GM18867 (cell line): Measurements from ENCODE around the gene TEX19.
A peak's percentile ranks its signal among the peaks of the same experiment; 100 is the strongest.

Source experiments
- ATAC-seq: cut with Tn5 transposase; IDR thresholded peaks from one replicate; pipeline ENCODE4 v1.9.1; 2021; ENCODE audit warnings: mild to moderate bottlenecking, moderate library complexity; ENCODE audit not compliant: unreplicated experiment

TEX19 gene

GRCh38 chr17:82386881-82387704 is 28.0 kb downstream of the TEX19 start:
- no peak for ATAC-seq

DNA sequence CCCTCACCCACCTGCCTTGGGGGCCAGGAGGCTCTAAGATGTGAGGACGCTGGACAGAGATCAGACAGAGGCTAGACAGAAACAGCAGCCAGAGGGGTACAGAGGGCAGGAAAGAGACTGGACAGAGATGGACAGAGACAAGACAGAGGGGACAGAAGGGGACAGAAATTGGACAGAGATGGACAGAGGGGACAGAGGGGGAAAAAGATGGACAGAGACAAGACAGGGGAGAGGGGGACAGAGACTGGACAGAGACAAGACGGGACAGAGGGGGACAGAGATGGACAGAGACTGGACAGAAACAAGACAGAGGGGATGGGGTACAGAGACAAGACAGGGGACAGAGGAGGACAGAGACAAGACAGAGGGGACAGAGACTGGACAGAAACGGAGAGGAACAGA is 28.7 kb downstream of the TEX19 start:
- no peak for ATAC-seq

- no peak for ATAC-seq
Measured at GRCh38 chr17:82388223-82388921, 29.3 kb downstream of the TEX19 start.

DNA sequence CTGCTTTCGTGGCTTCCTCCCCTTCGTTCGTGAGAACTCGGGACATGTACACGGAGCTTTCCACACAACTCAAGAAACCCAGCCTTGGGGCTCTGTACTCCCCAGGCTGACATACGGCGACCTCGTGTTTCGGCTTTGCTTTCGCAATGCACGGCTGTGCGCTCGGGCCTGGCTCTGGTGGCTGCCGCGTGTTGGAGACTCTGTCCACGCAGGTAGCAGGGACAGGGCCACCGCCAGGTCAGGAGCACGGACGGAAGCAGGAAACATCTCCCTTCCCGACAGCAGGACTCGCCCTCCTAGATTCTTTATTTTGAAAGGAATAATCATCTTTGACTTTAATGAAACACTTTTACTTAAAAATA is 29.9 kb downstream of the TEX19 start:
- ATAC-seq: no peak

DNA sequence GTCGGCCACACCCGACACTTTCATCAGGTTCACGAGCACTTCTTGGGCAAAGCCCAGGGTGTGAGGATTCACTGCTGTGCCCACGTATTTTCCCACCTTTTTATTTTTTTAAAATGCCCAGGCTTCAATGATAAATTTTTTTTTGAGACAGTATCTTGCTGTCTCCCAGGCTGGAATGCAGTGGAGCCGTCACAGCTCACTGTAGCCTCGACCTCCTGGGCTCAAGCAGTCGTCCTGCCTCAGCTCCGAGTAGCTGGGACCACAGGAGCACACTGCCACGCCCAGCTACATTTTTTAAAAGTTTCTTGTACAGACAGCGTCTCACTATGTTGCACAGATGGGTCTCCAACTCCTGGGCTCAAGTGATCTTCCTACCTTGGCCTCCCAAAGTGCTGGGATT is 30.3 kb downstream of the TEX19 start:
- no peak for ATAC-seq

GRCh38 chr17:82390015-82390859 is 31.2 kb downstream of the TEX19 start:
- ATAC-seq: no peak

- ATAC-seq: no peak
Measured at GRCh38 chr17:82390860-82391435, 31.9 kb downstream of the TEX19 start.

- no peak for ATAC-seq
Measured at GRCh38 chr17:82391496-82392066, 32.5 kb downstream of the TEX19 start.

DNA sequence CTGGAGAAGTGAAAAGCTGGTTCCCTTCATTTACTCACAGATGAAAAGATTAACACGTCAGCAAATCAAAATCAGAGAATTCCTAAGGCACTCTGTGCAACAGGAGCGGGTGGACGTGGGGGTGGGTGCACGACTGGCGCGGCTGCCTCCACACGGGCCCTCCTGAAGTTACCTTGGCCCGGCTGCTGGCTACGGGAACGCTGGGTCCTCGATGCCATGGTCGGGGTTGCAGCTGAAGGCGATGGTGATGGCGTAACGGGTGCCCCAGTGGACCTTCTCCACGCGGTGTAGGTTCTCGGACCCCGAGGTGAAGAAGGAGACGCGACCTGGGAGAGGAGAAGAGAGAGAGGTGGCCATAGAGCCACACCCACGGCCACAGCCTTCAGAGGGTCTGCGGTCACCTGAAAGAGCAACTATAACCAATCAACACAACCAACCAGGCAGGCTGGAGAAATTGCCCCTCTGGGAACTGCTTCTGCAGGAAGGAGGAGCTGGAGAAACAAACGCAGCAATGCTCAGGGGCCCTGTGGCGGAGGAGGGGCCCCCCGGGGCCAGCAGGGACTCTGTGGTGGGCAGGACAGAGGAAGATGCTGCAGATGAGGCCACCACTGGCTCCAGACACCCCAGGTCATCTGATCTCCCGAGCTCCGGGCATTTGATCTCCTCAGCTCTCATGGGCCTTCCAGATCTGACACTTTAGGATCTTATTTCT is 33.3 kb downstream of the TEX19 start:
- ATAC-seq: no peak

DNA sequence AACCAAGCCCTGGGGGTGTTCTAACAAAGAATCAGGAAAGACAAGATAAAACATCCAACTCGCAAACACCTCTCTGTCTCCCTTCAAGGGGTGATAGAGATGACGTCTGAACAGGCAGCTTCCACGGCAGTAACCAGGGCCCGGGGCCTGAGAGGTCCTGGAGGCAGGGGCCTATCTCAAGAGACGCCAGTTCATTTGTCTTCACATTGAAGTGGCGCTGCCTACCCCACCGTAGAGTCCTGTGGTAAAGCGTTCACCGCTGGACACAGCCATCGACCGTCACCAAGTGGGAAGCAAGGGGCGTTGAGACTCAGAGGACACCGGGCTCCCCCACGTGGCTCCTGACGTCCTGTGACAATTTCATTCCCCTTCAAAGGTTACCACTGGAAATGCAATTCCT is 33.9 kb downstream of the TEX19 start:
- no peak for ATAC-seq

GRCh38 chr17:82394278-82394677 is 35.2 kb downstream of the TEX19 start:
- no peak for ATAC-seq

DNA sequence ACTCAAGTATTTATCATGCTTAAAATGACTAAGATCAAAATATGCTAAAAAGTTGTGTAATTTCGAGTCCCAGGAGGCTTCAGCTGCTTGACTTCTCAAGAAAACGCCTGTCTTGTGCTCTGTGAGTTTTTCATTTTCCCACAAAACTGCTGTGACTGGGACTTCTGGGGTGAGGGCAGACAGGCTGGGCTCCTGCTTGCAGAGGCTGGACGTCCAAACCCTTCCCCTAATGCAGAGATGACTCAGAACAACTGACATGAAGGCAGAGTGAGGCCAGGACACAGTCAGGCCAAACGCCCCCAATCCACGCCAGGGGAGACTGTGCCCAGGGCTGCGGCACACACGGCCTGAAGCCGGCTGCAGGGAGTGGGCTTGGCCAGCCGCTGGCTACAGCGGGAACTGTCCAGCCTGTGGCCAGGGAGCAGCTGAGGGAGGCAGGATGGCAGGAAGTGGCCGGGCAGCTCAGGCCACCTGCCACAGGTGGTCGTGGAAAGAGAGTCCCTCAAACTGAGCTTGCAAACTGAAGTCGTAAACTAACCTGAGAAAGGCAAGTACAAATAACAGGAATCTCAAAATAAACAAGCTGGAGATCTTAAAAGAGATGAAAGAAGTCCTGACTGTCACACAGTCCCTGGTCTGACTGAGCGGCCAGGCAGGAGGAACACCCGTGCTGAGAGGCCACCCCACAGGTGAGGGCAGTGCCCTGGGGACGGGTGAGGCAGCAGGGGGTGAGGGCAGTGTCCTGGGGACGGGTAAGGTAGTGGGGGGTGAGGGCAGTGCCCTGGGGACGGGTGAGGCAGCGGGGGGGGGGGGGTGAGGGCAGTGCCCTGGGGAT is 37.8 kb downstream of the TEX19 start:
- ATAC-seq: no peak

DNA sequence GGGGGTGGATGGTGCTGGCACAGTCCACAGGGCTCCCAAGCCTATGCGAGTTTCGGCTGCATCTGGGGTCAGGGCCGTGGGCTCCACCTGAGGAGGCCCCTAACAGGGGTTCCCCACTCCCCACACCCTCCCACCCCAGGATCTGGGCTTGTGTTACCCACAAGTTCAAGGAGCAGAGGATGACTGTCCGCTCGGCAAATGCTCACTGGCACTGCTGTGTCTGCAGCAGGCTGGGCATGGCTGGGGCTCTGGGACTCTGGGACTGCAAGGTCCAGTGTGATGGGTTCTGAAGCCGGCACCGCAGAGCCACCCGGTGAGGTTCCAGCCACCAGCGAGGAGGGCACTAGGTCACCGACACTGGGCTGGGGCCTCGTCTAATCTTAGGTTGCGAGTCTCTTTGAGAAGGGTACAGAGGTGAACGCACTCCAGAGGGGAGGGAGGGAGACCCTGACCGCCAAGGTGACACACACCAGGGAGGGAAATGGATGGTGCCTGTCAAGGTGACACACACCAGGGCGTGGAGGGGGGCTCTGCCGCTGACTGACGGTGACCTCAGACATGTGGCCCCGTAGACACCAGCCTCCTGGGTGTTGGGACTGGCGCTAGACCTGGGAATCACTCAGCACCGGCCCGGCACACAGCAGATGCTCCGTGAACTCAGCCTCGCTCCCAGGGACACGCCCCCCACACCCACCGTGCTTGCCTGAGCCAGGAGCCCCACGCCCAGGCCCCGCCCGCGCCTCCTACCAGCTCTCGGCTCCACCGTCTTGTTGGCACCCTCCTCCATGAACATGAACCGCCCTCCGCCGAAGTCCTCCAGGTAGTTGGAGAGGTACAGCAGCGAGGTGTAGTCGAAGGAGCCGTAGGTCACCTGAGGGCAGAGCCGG is 38.6 kb downstream of the TEX19 start:
- no peak for ATAC-seq

DNA sequence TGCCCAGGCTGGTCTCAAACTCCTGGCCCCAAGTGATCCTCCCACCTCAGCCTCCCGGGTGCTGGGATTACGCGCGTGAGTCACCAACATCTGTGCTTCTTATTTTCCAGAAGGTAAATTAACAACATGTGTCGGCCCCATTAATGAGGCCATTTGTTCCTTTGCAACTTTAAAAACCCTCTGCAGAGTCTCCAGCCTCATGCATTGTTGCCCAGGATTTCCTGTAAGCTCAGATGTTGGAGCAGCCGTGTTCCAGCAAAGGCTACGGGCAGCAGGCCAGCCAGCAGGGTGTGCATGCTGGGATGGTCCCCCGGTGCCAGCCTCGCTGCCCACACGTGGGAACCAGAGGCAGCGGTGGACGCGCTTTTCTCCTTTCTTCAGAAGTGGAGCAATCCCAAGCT is 40.0 kb downstream of the TEX19 start:
- ATAC-seq: no peak

DNA sequence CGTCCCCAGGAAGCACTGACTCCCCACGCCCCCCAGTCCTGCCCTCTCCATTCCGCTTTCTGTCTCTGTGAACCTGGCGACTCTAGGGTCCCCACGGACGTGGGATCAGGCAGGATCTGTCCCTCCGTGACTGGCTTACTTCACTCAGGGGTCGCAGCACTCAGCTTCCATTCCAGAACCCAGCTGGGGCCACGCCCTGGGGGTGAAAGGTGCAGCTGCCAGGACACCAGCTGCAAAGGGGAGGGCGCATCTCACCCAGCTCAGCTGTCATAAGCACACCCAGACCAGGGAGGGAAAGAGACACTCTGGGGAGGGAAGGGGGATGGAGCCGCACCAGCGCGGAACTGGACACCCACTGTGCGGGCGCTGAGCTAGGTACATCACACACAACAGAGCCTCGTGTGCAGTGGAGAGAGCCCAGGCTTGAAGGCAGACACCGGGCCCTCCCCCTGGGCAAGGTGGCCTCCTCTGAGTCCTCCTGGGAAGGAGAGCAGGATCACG is 40.6 kb downstream of the TEX19 start:
- ATAC-seq: no peak

GRCh38 chr17:82400206-82400605 is 41.2 kb downstream of the TEX19 start:
- no peak for ATAC-seq

DNA sequence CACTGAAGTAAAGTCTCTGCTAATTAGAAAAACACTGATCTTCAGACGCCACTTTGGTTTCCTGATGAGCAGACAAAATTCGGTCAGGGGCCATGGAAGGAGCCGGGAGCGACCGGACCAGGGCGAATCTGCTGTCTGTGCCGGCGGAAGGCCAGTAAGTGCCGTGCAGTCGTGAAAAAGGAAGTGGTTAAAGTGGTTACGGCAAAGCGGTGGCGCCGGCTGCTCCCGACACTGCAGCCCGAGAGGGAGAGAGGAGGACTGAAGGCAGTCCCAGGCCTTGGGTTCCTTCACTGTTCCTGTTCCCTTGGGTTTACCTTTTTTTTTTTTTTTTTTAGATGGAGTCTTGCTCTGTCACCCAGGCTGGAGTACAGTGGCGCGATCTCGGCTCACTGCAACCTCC is 41.8 kb downstream of the TEX19 start:
- ATAC-seq: peak; percentile 42

- peak; percentile 70 for ATAC-seq
Measured at GRCh38 chr17:82402865-82403264, 43.8 kb downstream of the TEX19 start.
